Raji (cell line): Measurements from ENCODE around the gene DTX1.

Source experiments
- POLR2A ChIP-seq: IDR thresholded peaks from 2 replicates; pipeline ENCODE4 v1.6.1; 2011; ENCODE audit warnings: low read depth, low read length, control low read depth; ENCODE audit not compliant: insufficient read depth

DTX1 gene

DNA sequence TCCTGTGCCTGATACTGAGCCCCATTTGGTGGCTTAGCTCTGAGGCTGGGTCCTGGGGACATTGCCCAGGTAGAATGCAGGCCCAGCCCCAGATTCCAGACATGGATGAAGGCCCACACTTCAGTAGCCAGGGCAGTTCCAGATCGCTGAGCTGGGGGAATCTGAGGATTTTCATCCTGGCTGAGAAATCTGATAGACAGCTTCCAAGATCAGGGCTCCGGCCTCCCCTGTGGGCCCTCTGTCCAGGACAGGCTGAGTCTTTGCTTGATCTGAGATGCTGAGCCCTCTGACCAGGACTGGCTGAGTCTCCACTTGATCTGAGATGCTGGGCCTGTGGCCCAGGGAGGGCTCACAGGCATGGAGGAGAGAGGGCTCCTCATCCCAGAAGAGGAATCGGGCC is 82.3 kb downstream of the DTX1 start:
- no peak for TF ChIP-seq POLR2A

DNA sequence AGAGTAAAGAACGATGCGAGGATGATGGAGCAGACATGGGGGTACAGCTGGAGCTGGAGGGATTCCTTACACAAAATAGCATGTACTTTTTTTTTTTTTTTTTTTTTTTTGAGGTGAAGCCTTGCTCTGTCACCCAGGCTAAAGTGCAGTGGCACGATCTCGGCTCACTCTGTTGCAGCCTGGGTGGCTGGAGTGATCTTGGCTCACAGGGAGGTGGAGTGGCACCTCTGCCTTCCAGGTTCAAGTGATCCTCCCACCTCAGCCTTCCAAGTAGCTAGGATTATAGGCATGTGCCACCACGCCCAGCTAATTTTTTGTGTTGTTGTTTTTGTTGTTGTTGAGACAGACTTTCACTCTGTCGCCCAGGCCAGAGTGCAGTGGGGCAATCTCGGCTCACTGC is 84.2 kb downstream of the DTX1 start:
- no peak for TF ChIP-seq POLR2A

DNA sequence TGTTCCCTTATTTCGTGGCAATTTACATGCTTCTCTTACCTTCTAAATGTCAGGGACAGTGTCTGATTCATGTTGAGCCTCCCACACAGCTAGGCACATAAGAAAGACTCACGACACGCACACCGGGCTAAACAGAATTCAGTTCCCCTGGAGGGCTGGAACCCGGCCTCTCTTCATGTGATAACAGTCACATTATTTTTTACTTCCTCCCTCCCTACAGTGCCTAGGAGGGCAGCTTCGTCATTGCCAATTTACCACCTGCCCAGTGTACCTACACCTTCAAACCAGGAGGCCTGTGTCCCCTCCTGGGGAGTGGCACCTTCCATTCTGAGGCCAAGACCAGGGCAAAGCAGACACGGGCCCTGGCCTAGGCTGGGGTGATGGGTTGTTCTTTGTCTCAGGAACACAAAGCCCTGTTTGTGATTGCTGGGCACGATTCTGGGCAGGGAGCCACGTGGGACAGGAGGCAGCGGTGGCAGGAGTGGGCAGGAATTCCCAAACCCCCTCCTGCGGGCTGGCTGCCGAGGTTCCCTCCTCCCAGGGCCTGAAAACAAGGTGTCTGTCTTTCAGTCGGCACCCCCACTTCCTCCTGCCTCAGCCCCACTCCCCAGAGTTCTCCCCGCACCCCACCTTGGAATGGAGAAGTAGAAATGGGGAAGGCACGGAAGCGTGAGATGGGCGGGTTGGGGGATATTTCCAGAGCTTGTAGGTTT is 85.8 kb downstream of the DTX1 start:
- no peak for TF ChIP-seq POLR2A

DNA sequence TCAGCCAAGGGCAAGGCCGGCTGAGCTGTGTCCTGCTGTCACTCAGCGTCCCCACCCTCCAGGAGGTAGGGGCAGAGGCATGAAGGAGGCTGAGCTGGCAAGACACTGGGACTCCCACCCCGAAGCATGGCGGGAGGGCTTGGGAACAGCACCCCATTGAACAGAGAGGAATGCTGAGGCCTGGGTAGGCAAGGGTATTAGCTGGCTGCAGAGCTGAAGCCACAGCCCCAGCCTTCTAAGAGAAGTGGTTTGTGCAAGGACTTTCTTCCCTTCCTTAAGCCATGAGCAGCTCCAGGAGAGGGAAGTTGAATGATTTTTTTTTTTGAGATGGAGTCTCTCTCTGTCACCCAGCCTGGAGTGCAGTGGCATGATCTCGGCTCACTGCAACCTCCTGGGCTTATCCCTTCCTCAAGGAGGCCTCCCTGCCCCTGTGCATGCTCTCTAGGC is 86.4 kb downstream of the DTX1 start:
- TF ChIP-seq POLR2A: no peak

DNA sequence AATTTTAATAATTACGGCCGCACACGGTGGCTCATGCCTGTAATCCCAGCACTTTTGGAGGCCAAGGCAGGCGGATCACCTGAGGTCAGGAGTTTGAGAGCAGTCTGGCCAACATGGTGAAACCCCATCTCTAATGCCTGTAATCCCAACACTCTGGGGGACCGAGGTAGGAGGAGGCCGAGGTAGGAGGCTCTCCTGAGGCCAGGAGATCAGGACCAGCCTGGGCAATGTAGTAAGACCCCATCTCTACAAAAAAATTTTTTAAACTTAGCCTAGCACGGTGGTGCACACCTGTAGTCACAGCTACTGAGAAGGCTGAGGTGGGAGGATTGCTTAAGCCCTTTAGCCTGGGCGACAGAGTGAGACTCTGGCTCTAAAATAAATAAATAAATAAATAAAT is 87.4 kb downstream of the DTX1 start:
- TF ChIP-seq POLR2A: no peak

DNA sequence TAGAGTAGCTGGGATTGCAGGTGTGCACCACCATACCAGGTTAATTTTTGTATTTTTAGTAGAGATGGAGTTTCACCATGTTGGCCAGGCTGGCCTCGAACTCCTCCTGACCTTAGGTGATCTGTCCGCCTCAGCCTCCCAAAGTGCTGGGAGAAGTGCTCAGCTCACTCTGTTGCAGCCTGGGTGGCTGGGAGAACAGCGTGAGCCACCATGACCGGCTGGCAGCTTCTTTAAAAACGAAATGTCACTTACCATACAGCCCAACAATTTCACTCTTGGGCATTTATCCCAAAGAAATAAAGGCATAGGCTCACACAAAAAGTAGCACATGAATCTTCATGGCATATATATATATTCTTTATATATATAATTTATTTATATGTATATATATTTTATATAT is 88.3 kb downstream of the DTX1 start:
- no peak for TF ChIP-seq POLR2A

DNA sequence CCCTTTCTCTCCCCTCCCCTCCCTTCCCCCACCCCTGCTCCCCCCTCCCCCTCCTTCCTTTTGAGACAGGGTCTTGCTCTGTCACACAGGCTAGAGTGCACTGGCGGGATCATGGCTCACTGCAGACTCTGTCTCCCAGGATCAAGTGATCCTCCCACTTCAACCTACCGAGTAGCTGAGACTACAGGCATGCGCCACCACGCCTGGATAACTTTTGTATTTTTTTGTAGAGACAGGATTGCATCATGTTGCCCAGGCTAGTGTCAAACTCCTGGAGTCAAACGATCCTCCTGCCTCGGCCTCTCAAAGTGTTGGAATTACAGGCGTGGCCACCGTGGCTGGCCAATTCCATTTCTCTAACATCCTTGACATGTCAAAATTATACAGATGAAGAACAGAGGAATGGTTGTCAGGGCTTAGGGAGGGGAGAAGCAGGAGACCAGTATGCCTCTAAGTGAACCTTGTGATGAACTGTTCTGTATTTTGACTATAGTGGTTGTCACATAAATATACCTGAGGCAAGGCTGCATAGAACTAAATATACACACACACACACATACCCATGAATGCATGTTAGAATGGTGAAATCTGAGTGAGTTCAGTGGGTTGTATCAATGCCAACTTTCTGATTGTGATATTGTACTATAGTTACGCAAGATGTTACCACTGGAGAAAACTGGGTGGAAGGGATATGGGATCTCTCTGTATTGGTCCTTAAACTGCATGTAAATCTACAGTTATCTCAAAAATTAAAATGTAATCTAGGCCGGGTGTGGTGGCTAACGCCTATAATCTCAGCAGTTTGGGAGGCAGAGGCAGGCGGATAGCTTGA is 89.4 kb downstream of the DTX1 start:
- no peak for TF ChIP-seq POLR2A

DNA sequence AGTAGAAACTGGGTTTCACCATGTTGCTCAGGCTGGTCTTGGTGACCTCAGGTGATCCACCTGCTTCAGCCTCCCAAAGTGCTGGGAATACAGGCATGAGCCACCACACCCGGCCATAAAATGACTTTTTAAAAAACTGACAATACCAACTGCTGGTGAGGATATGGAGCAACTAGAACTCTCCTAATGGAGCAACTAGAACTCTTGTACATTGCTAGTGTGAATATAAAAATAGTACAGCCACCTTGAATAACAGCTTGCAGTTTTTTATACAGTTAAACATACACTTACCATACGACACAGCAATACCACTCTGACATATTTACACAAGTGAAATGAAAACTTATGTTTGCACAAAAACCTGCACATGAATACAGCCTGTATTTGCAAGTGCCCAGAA is 90.5 kb downstream of the DTX1 start:
- no peak for TF ChIP-seq POLR2A
